Colonic mucosa (tissue), 4 donors: Measurements from ENCODE around the gene RASEF. TPM values are rescaled to one million over a fixed set of nuclear protein-coding genes. Genes with fewer than 3 reads are reported as not detected.

Experiments used
- DNase-seq: peaks from one replicate; pipeline ENCODE4 v3.0.0-alpha.2; 2020
- H3K27ac ChIP-seq: fragments of 200-600 bp; one replicate; pipeline ENCODE4 v1.8.0; 2021
- H3K27me3 ChIP-seq: fragments of 200-600 bp; one replicate; pipeline ENCODE4 v1.8.0; 2021
- H3K36me3 ChIP-seq: fragments of 200-600 bp; one replicate; pipeline ENCODE4 v1.8.0; 2021
- H3K4me1 ChIP-seq: fragments of 200-600 bp; one replicate; pipeline ENCODE4 v1.8.0; 2021; ENCODE audit warnings: mild to moderate bottlenecking
- H3K4me3 ChIP-seq: fragments of 200-600 bp; one replicate; pipeline ENCODE4 v1.8.0; 2021
- H3K9ac ChIP-seq, 2 donors: one replicate each; pipeline ENCODE4 v1.7.0; 2013; ENCODE audit warnings: control low read depth in 2 of 2, low read depth in 2 of 2, low read length in 2 of 2
- H3K9me3 ChIP-seq: fragments of 200-600 bp; one replicate; pipeline ENCODE4 v1.8.0; 2021
- CTCF ChIP-seq: fragments of 200-600 bp; IDR thresholded peaks from one replicate; pipeline ENCODE4 v1.8.0; 2022; ENCODE audit warnings: antibody characterized with exemption, mild to moderate bottlenecking
- intact Hi-C: fragments of 100-400 bp; cut with DNase I; formaldehyde crosslinking; loops from one replicate; pipeline ENCODE4 v1.14.1; 2022
- total RNA-seq, 2 donors: library from RNA; stranded (reverse); fragmentation: NEBNext Ultra II Directional in 1 of 2; extraction: Animal tissue kit (Norgen Biotek cat#: 25700) in 1 of 2; gene quantifications; one replicate each; pipeline ENCODE4 v1.2.1, GENCODE V29; 2021
- donor health status: healthy.
- donor health status: DM: no; HTN: no; CAD: no.
- donor health status: DM: no; HTN: no; CAD: no.

RASEF gene
- total RNA-seq, 2 donors from 2014 or later = 36.8 to 38.9 TPM

GRCh38 chr9:83013867-83014605 is 48.9 kb downstream of the RASEF start:
- H3K9me3 ChIP-seq = no peaks in the 10 kb centered on the region
- H3K36me3 ChIP-seq = no peaks in the 10 kb centered on the region
- no peaks in the 10 kb centered on the region for H3K27me3 ChIP-seq
- no peak overlapping the region for H3K4me3 ChIP-seq
- DNase-seq = no peak
- TF ChIP-seq CTCF = no peak
- intact Hi-C loops = no loop called here
- no peak overlapping the region for H3K27ac ChIP-seq
- H3K9ac ChIP-seq = no peak overlapping the region
- H3K4me1 ChIP-seq = no peaks in the 10 kb centered on the region

GRCh38 chr9:83012922-83013838 is 49.8 kb downstream of the RASEF start:
- no peak for DNase-seq
- no peak overlapping the region for H3K9ac ChIP-seq
- TF ChIP-seq CTCF = no peak
- H3K9me3 ChIP-seq = no peaks in the 10 kb centered on the region
- H3K4me1 ChIP-seq = no peaks in the 10 kb centered on the region
- intact Hi-C loops = no loop called here
- no peak overlapping the region for H3K27ac ChIP-seq
- no peak overlapping the region for H3K4me3 ChIP-seq
- no peaks in the 10 kb centered on the region for H3K36me3 ChIP-seq
- H3K27me3 ChIP-seq = no peaks in the 10 kb centered on the region

GRCh38 chr9:83012168-83012921 is 50.6 kb downstream of the RASEF start:
- H3K9ac ChIP-seq = no peak overlapping the region

GRCh38 chr9:83011611-83012010 is 51.3 kb downstream of the RASEF start:
- intact Hi-C loops = no loop called here
- Histone ChIP-seq H3K4me1 (no peaks in the 10 kb centered on the region), H3K27ac (no peak overlapping the region), H3K36me3 (no peaks in the 10 kb centered on the region), H3K9me3 (no peaks in the 10 kb centered on the region), H3K4me3 (no peak overlapping the region), H3K9ac (no peak overlapping the region), H3K27me3 (no peaks in the 10 kb centered on the region)
- no peak for TF ChIP-seq CTCF
- no peak for DNase-seq

More at GRCh38 chr9:83012168-83012921, 50.6 kb downstream of the RASEF start:
- no peaks in the 10 kb centered on the region for H3K36me3 ChIP-seq
- H3K27me3 ChIP-seq = no peaks in the 10 kb centered on the region
- DNase-seq = no peak
- no peak overlapping the region for H3K4me3 ChIP-seq
- H3K27ac ChIP-seq = no peak overlapping the region
- TF ChIP-seq CTCF = no peak
- no peaks in the 10 kb centered on the region for H3K4me1 ChIP-seq
- intact Hi-C loops = no loop called here
- no peaks in the 10 kb centered on the region for H3K9me3 ChIP-seq
